Fibroblast of lung (primary cell): Measurements from ENCODE around the gene MANSC1. TPM values are rescaled to one million over a fixed set of nuclear protein-coding genes. Genes with fewer than 3 reads are reported as not detected.

Experiments used
- DNase-seq, 2 donors: peaks; one replicate each; pipeline versions ENCODE4 v3.0.0 to v3.0.0-alpha.2; 2010; ENCODE audit warnings: low read depth in 2 of 2
- H2AFZ ChIP-seq: 2 replicates; pipeline ENCODE4 v1.5.1; 2012; ENCODE audit warnings: low read length, control low read depth, inconsistent platforms
- H3K27ac ChIP-seq: 2 replicates; pipeline ENCODE4 v1.5.1; 2011; ENCODE audit warnings: low read length, control low read depth; ENCODE audit not compliant: insufficient read depth
- H3K27me3 ChIP-seq: 2 replicates; pipeline ENCODE4 v1.5.1; 2011; ENCODE audit warnings: mild to moderate bottlenecking, low read length; ENCODE audit not compliant: control insufficient read depth, insufficient read depth
- H3K36me3 ChIP-seq: 2 replicates; pipeline ENCODE4 v1.5.1; 2011; ENCODE audit warnings: low read length; ENCODE audit not compliant: control insufficient read depth, insufficient read depth
- H3K4me1 ChIP-seq: 2 replicates; pipeline ENCODE4 v1.5.1; 2011; ENCODE audit warnings: low read length; ENCODE audit not compliant: control insufficient read depth, insufficient read depth; ENCODE audit errors: extremely low read depth
- H3K4me2 ChIP-seq: 2 replicates; pipeline ENCODE4 v1.5.1; 2011; ENCODE audit warnings: low read length, control low read depth; ENCODE audit not compliant: insufficient read depth; ENCODE audit errors: extremely low read depth
- H3K4me3 ChIP-seq, 4 experiments: fragments of 200-600 bp in 1 of 4; sonication (generic) in 1 of 4; replicated peaks in 1 of 4; 2 replicates each; pipeline ENCODE4 v1.5.1; 2011 to 2016; ENCODE audit warnings: low read length in 4 of 4, low read depth in 3 of 4, mild to moderate bottlenecking in 3 of 4, control low read depth in 2 of 4, inconsistent platforms in 1 of 4, mixed read lengths in 1 of 4; ENCODE audit not compliant: insufficient read depth in 1 of 4; ENCODE audit errors: control extremely low read depth in 1 of 4
- H3K79me2 ChIP-seq: 2 replicates; pipeline ENCODE4 v1.5.1; 2012; ENCODE audit warnings: mild to moderate bottlenecking, low read length, inconsistent platforms; ENCODE audit not compliant: control insufficient read depth, insufficient read depth
- H3K9ac ChIP-seq: 2 replicates; pipeline ENCODE4 v1.5.1; 2011; ENCODE audit warnings: mild to moderate bottlenecking, low read length, control low read depth; ENCODE audit not compliant: insufficient read depth
- H3K9me3 ChIP-seq: 2 replicates; pipeline ENCODE4 v1.5.1; 2012; ENCODE audit warnings: low read depth, low read length; ENCODE audit not compliant: control insufficient read depth, insufficient read depth
- H4K20me1 ChIP-seq: 2 replicates; pipeline ENCODE4 v1.5.1; 2011; ENCODE audit warnings: low read length; ENCODE audit not compliant: control insufficient read depth, insufficient read depth; ENCODE audit errors: extremely low read depth
- CTCF ChIP-seq, 2 donors: IDR thresholded peaks in 1 of 2; conservative IDR thresholded peaks in 1 of 2; 1 replicate in 1 of 2; 2 replicates in 1 of 2; pipeline ENCODE4 v1.5.1; 2011 to 2012; ENCODE audit warnings: low read length in 2 of 2, control low read depth in 1 of 2, inconsistent platforms in 1 of 2, low read depth in 1 of 2, mild to moderate bottlenecking in 1 of 2
- EZH2 ChIP-seq: IDR thresholded peaks from 2 replicates; pipeline ENCODE4 v1.5.1; 2012; ENCODE audit warnings: low read length, control low read depth, mild to moderate bottlenecking; ENCODE audit errors: missing control alignments
- polyA plus RNA-seq, 2 donors: library from polyadenylated mRNA; depleted of rRNA in 1 of 2; stranded (reverse) in 1 of 2; unstranded in 1 of 2; fragments of >200 nt; gene quantifications; 2 replicates each; pipeline ENCODE4 v1.2.1, GENCODE V29; 2011 to 2012; ENCODE audit warnings: missing spikeins in 1 of 2
- total RNA-seq: library from RNA; depleted of rRNA; stranded (reverse); fragments of >200 nt; gene quantifications from 2 replicates; pipeline ENCODE4 v1.2.1, GENCODE V29; 2014

The MANSC1 gene
- total and polyA plus RNA-seq, 2 donors (not counting 1 experiment from before 2014, with no cell fraction given): 1.8 to 3.7 TPM

GRCh38 chr12:12282202-12282601 lies 67.8 kb downstream of the MANSC1 start:
- H4K20me1 ChIP-seq: no peaks in the 10 kb centered on the region
- no peaks in the 10 kb centered on the region for H3K27me3 ChIP-seq
- peaks cover 3% of the 10 kb centered on the region for H3K4me1 ChIP-seq
- no peak for DNase-seq
- no peak overlapping the region for H3K4me3 ChIP-seq
- H3K79me2 ChIP-seq: no peaks in the 10 kb centered on the region
- H2AFZ ChIP-seq: no peak overlapping the region
- no peak overlapping the region for H3K4me2 ChIP-seq
- H3K9ac ChIP-seq: no peak overlapping the region
- H3K36me3 ChIP-seq: no peaks in the 10 kb centered on the region
- no peak for TF ChIP-seq CTCF (conservative IDR thresholded peaks at IDR 0.05 in 1 of 2, IDR thresholded peaks at IDR 0.05 in 1 of 2; ENCODE audit: low read depth in 1 of 2, low read length in 2 of 2)
- no peak for TF ChIP-seq EZH2
- no peak overlapping the region for H3K27ac ChIP-seq
- no peaks in the 10 kb centered on the region for H3K9me3 ChIP-seq

- H3K36me3 ChIP-seq: no peaks in the 10 kb centered on the region
- H3K4me1 ChIP-seq: peaks cover 3% of the 10 kb centered on the region
- no peaks in the 10 kb centered on the region for H3K9me3 ChIP-seq
- no peak overlapping the region for H3K4me2 ChIP-seq
- H4K20me1 ChIP-seq: no peaks in the 10 kb centered on the region
- H3K79me2 ChIP-seq: no peaks in the 10 kb centered on the region
- no peak overlapping the region for H3K9ac ChIP-seq
- no peak overlapping the region for H3K27ac ChIP-seq
- H3K4me3 ChIP-seq: no peak overlapping the region
- TF ChIP-seq CTCF (conservative IDR thresholded peaks at IDR 0.05 in 1 of 2, IDR thresholded peaks at IDR 0.05 in 1 of 2; ENCODE audit: low read depth in 1 of 2, low read length in 2 of 2): no peak
- TF ChIP-seq EZH2: no peak
- no peak for DNase-seq
- H3K27me3 ChIP-seq: no peaks in the 10 kb centered on the region
- H2AFZ ChIP-seq: no peak overlapping the region
These were observed 68.9 kb downstream of the MANSC1 start for GRCh38 chr12:12281134-12281533.

GRCh38 chr12:12278899-12279298 lies 71.1 kb downstream of the MANSC1 start:
- TF ChIP-seq CTCF (conservative IDR thresholded peaks at IDR 0.05 in 1 of 2, IDR thresholded peaks at IDR 0.05 in 1 of 2; ENCODE audit: low read depth in 1 of 2, low read length in 2 of 2): no peak
- no peak for TF ChIP-seq EZH2
- Histone ChIP-seq H4K20me1 (no peaks in the 10 kb centered on the region), H3K27ac (no peak overlapping the region), H3K4me1 (peaks cover 3% of the 10 kb centered on the region), H3K9me3 (no peaks in the 10 kb centered on the region), H3K27me3 (no peaks in the 10 kb centered on the region), H3K36me3 (no peaks in the 10 kb centered on the region), H3K4me3 (no peak overlapping the region), H3K9ac (no peak overlapping the region), H2AFZ (no peak overlapping the region), H3K4me2 (no peak overlapping the region), H3K79me2 (no peaks in the 10 kb centered on the region)
- DNase-seq: peak; percentile 30 to 77

Other genes with a start within 250 kb of the MANSC1 start
- gene LRP6, start 83.2 kb downstream of the MANSC1 start, total RNA-seq: 39.3 and 39.5 TPM in 2 replicates
- 18.8 and 21.0 TPM in 2 replicates for gene LRP6, start 83.2 kb downstream of the MANSC1 start, polyA plus RNA-seq
- gene BORCS5, start 6.8 kb upstream of the MANSC1 start, total RNA-seq: 14.4 and 15.7 TPM in 2 replicates
- 13.5 and 17.9 TPM in 2 replicates for gene BORCS5, start 6.8 kb upstream of the MANSC1 start, polyA plus RNA-seq
- 15.2 TPM in 2 replicates for gene DUSP16, start 212.6 kb upstream of the MANSC1 start, total RNA-seq
- gene DUSP16, start 212.6 kb upstream of the MANSC1 start, polyA plus RNA-seq: 9.4 and 10.4 TPM in 2 replicates